Measurements from ENCODE around the gene OR6A2. TPM values are rescaled to one million over a fixed set of nuclear protein-coding genes. Genes with fewer than 3 reads are reported as not detected.

The OR6A2 gene
- total RNA-seq, 2 experiments from 2014 or later, result 0.16 to 0.38 TPM

DNA sequence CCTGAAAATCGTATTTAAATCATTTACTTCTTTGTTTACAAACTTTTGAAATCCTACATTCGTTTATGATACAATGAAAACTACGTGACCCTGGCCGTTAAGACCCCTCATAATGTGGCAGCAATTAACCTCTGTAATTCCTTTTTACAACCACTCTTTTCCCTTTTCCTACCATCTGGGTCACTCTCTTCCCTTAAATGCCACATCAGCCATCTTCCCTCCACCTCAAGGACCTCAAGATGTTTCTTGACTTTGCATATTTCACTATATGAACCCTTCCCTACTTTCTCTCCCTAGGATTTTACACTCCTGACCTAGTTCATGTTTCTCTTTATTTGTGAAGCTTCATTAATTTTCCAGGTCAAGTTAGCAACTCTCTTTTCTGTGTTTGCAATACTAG is 54.5 kb downstream of the OR6A2 start:
- no peak for TF ChIP-seq CTCF (IDR thresholded peaks at IDR 0.05)
- intact Hi-C loops (cut with micrococcal nuclease), result loop anchor here (10.0 kb wide), 1 partner anchor 130 kb away; the partner anchor contains the start of genes TAF10 and TPP1
- H3K4me1 Mint-ChIP-seq (ENCODE audit: low read depth), result peaks cover 33% of the 10 kb centered on the region
- H3K9me3 Mint-ChIP-seq, result no peaks in the 10 kb centered on the region
- no peak overlapping the region for H3K27ac Mint-ChIP-seq
- DNase-seq (no peak), ATAC-seq (no peak)
- POLR2A ChIA-PET, result interaction anchor here (0.5 to 1.2 kb wide), 3 partner anchors 8 to 369 kb away, joined by 3 to 5 read pairs (median 4); no protein-coding TSS in a partner anchor
- no peak overlapping the region for H3K4me3 Mint-ChIP-seq
- CTCF ChIA-PET, result interaction anchor here (0.8 to 17.9 kb wide), 9 partner anchors 7 to 214 kb away, joined by 3 to 367 read pairs (median 7); partner anchors contain the start of gene TAF10
- no peaks in the 10 kb centered on the region for H3K27me3 Mint-ChIP-seq
- peaks cover 11% of the 10 kb centered on the region for H3K36me3 Mint-ChIP-seq (ENCODE audit: low read depth)

DNA sequence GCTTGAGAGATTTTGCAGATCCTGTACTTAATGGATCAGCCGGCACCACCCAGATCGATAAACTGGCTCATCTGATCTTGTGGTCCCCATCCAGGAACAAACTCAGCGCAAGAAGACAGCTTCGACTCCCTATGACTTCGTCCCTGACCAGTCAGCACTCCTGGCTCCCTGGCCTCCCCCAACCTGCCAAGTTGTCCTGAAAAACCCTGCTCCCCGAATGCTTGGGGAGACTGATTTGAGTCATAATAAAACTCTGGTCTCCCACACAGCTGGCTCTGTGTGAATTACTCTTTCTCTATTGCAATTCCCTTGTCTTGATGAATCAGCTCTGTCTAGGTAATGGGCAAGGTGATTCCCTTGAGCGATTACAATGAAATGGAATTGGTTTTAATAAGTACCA is 57.2 kb downstream of the OR6A2 start:
- intact Hi-C loops (cut with micrococcal nuclease), result loop anchor here (10.0 kb wide), 1 partner anchor 127 kb away; the partner anchor contains the start of genes TAF10 and TPP1
- Mint-ChIP-seq H3K9me3 (no peaks in the 10 kb centered on the region), H3K27ac (no peak overlapping the region), H3K4me1 (ENCODE audit: low read depth) (peaks cover 46% of the 10 kb centered on the region), H3K27me3 (no peaks in the 10 kb centered on the region), H3K36me3 (ENCODE audit: low read depth) (peaks cover 15% of the 10 kb centered on the region), H3K4me3 (no peak overlapping the region)
- no peak for TF ChIP-seq CTCF (IDR thresholded peaks at IDR 0.05)
- ChIA-PET POLR2A (no interaction called here), CTCF (interaction anchor here (0.6 to 17.9 kb wide), 4 partner anchors 9 to 36 kb away, joined by 3 to 367 read pairs (median 6); no protein-coding TSS in a partner anchor)
- DNase-seq (peak; percentile 32), ATAC-seq (no peak)

Other genes with a start within 250 kb of the OR6A2 start
- gene RRP8, start 196.1 kb downstream of the OR6A2 start, total RNA-seq, result 10 to 100 TPM; 39.6 to 43.1 TPM
- 10 to 100 TPM; 70.6 to 71.7 TPM for gene ILK, start 195.9 kb downstream of the OR6A2 start, total RNA-seq
- gene TAF10, start 187.5 kb downstream of the OR6A2 start, total RNA-seq, result 100 to 1,000 TPM; 151 to 160 TPM
- gene TPP1, start 180.3 kb downstream of the OR6A2 start, total RNA-seq, result 10 to 100 TPM; 28.1 to 31.4 TPM
- 1 to 10 TPM; 1.6 TPM for gene DCHS1, start 143.9 kb downstream of the OR6A2 start, total RNA-seq
- 100 to 1,000 TPM; 140 to 144 TPM for gene MRPL17, start 116.3 kb downstream of the OR6A2 start, total RNA-seq
- gene OR2AG2, start 27.7 kb downstream of the OR6A2 start, total RNA-seq, result under 1 TPM; 0.29 to 0.45 TPM
- not detected for gene OR2AG1, start 16.7 kb downstream of the OR6A2 start, total RNA-seq
- gene OR10A5, start 46.0 kb upstream of the OR6A2 start, total RNA-seq, result not detected
- gene OR10A2, start 63.4 kb upstream of the OR6A2 start, total RNA-seq, result not detected
- not detected for gene OR10A4, start 76.9 kb upstream of the OR6A2 start, total RNA-seq
- gene OR2D2, start 92.8 kb upstream of the OR6A2 start, total RNA-seq, result not detected
- gene OR2D3, start 121.3 kb upstream of the OR6A2 start, total RNA-seq, result not detected
- 1 to 10 TPM; 2.2 to 2.5 TPM for gene ZNF215, start 126.7 kb upstream of the OR6A2 start, total RNA-seq
- gene ZNF214, start 220.7 kb upstream of the OR6A2 start, total RNA-seq, result not detected
- under 1 TPM; 0.11 to 0.16 TPM for gene NLRP14, start 220.8 kb upstream of the OR6A2 start, total RNA-seq